Vagina (tissue), 2 donors: ENCODE results near the gene PITPNM1.

Experiments used
- CTCF ChIP-seq, 3 experiments: fragments of 450-650 bp in 2 of 3; fragments of 200-600 bp in 1 of 3; sonication (generic) in 1 of 3; IDR thresholded peaks; one replicate each; pipeline ENCODE4 v1.5.1; 2017 to 2019; ENCODE audit warnings: antibody characterized with exemption in 3 of 3, mild to moderate bottlenecking in 2 of 3, moderate library complexity in 2 of 3
- POLR2AphosphoS5 ChIP-seq, 2 donors: sonication (generic); formaldehyde crosslinking; IDR thresholded peaks; one replicate each; pipeline ENCODE4 v1.9.0; 2017; ENCODE audit warnings: antibody characterized with exemption in 2 of 2, mild to moderate bottlenecking in 2 of 2, low read depth in 1 of 2; ENCODE audit not compliant: insufficient read depth in 1 of 2

- TF ChIP-seq CTCF (IDR thresholded peaks at IDR 0.05) (no peak), POLR2AphosphoS5 (IDR thresholded peaks at IDR 0.05; ENCODE audit: insufficient read depth in 1 of 2, low read depth in 1 of 2) (peak; percentile 22 to 71)
Measured at GRCh38 chr11:67468056-67468455, 37.1 kb downstream of the PITPNM1 start.
